HepG2 (cell line): Measurements from ENCODE around the gene SMAD3. TPM values are rescaled to one million over a fixed set of nuclear protein-coding genes. Genes with fewer than 3 reads are reported as not detected.

Experiments used
- ASH2L ChIP-seq: fragments of 300-600, 200-600 bp; sonication (generic); IDR thresholded peaks from 2 replicates; pipeline ENCODE4 v1.7.0; 2017; ENCODE audit warnings: low read depth, mild to moderate bottlenecking, moderate library complexity, mixed read lengths, low read length; ENCODE audit not compliant: insufficient read length
- ATF7-NPFF ChIP-seq: sonication (generic); formaldehyde crosslinking; IDR thresholded peaks from 2 replicates; pipeline ENCODE4 v1.8.1; 2023; ENCODE audit warnings: mild to moderate bottlenecking, low read depth, missing genetic modification reagents, moderate library complexity
- CAMTA2 ChIP-seq: sonication (generic); formaldehyde crosslinking; IDR thresholded peaks from 2 replicates; pipeline ENCODE4 v1.4.0; 2020; ENCODE audit warnings: mild to moderate bottlenecking, missing genetic modification reagents, borderline replicate concordance
- CREM ChIP-seq, 2 experiments: sonication (generic) in 1 of 2; formaldehyde crosslinking in 1 of 2; IDR thresholded peaks; 2 replicates each; pipeline versions ENCODE4 v1.4.0 to v1.6.1; 2016 to 2020; ENCODE audit warnings: antibody characterized with exemption in 1 of 2, mild to moderate bottlenecking in 1 of 2, missing genetic modification reagents in 1 of 2
- HNRNPLL ChIP-seq: fragments of 200-400 bp; formaldehyde crosslinking; IDR thresholded peaks from 2 replicates; pipeline ENCODE4 v1.6.1; 2017; ENCODE audit warnings: mild to moderate bottlenecking, low read depth, low read length; ENCODE audit not compliant: poor library complexity, severe bottlenecking
- NCOA2 ChIP-seq: sonication (generic); formaldehyde crosslinking; IDR thresholded peaks from 2 replicates; pipeline ENCODE4 v1.8.0; 2022; ENCODE audit warnings: inconsistent platforms
- NONO ChIP-seq, 2 experiments: fragments of 450-650 bp in 1 of 2; sonication (generic) in 1 of 2; formaldehyde crosslinking in 1 of 2; IDR thresholded peaks in 1 of 2; conservative IDR thresholded peaks in 1 of 2; 2 replicates each; pipeline versions ENCODE4 v1.6.1 to v1.8.0; 2017 to 2022; ENCODE audit warnings: mild to moderate bottlenecking in 1 of 2, missing genetic modification reagents in 1 of 2, moderate library complexity in 1 of 2
- POLR2AphosphoS2 ChIP-seq: IDR thresholded peaks from 2 replicates; pipeline ENCODE4 v1.6.1; 2011; ENCODE audit warnings: low read depth, low read length, improper control_type of control experiment
- SRY ChIP-seq: sonication (generic); formaldehyde crosslinking; IDR thresholded peaks from 2 replicates; pipeline ENCODE4 v1.8.0; 2022; ENCODE audit warnings: mild to moderate bottlenecking, missing genetic modification reagents
- TFDP2 ChIP-seq: sonication (generic); formaldehyde crosslinking; IDR thresholded peaks from 2 replicates; pipeline ENCODE4 v1.4.0; 2020; ENCODE audit warnings: missing genetic modification reagents
- UBTF ChIP-seq: sonication (generic); formaldehyde crosslinking; IDR thresholded peaks from 2 replicates; pipeline ENCODE4 v1.4.0; 2020; ENCODE audit warnings: mild to moderate bottlenecking, missing genetic modification reagents
- ZNF329 ChIP-seq: sonication (generic); formaldehyde crosslinking; IDR thresholded peaks from 2 replicates; pipeline ENCODE4 v1.9.0; 2021; ENCODE audit warnings: low read depth, mild to moderate bottlenecking, missing genetic modification reagents
- ZNF484 ChIP-seq: sonication (generic); formaldehyde crosslinking; IDR thresholded peaks from 2 replicates; pipeline ENCODE4 v1.5.1; 2020; ENCODE audit warnings: mild to moderate bottlenecking, low read depth, missing genetic modification reagents, borderline replicate concordance
- ZNF569 ChIP-seq: sonication (generic); formaldehyde crosslinking; IDR thresholded peaks from 2 replicates; pipeline ENCODE4 v1.5.0; 2020; ENCODE audit warnings: mild to moderate bottlenecking, missing genetic modification reagents, moderate library complexity, borderline replicate concordance
- ZNF800 ChIP-seq: sonication (generic); formaldehyde crosslinking; IDR thresholded peaks from 2 replicates; pipeline ENCODE4 v1.4.0; 2020; ENCODE audit warnings: missing genetic modification reagents
- polyA plus RNA-seq, 8 experiments: library from polyadenylated mRNA; depleted of rRNA in 3 of 8; stranded (reverse) in 7 of 8; unstranded in 1 of 8; fragments of >200 nt; fragmentation: Illumina TruSeq in 4 of 8; extraction: Trizol in 4 of 8; gene quantifications; 2 replicates each; pipeline versions ENCODE4 v1.2.1 to v1.2.3, GENCODE V29; 2011 to 2016; ENCODE audit warnings: low read depth in 4 of 8, missing spikeins in 1 of 8, mixed read lengths in 1 of 8; ENCODE audit not compliant: insufficient read depth in 1 of 8
- total RNA-seq, 5 experiments: library from RNA; depleted of rRNA; stranded (reverse); fragments of >200 nt; fragmentation: Illumina TruSeq; extraction: Trizol; gene quantifications; 2 replicates each; pipeline ENCODE4 v1.2.3, GENCODE V29; 2016; ENCODE audit warnings: low read depth in 1 of 5
- TF ChIP-seq, protein P1 (sequence below): sonication (generic); formaldehyde crosslinking; IDR thresholded peaks from 2 replicates; pipeline ENCODE4 v1.4.0; 2020; ENCODE audit warnings: missing genetic modification reagents, mild to moderate bottlenecking, borderline replicate concordance
- TF ChIP-seq, protein P2 (sequence below): sonication (generic); formaldehyde crosslinking; IDR thresholded peaks from 2 replicates; pipeline ENCODE4 v1.5.0; 2020; ENCODE audit warnings: mild to moderate bottlenecking, low read depth, missing genetic modification reagents, borderline replicate concordance

Gene SMAD3
- total and polyA plus RNA-seq, 2 of the 13 experiments (the other 11 are each of a cell fraction or from before 2014, with no cell fraction given) = 8.6 to 56.3 TPM

- TF ChIP-seq ZNF800 (CRISPR knock-in tag) (no peak), CREM (IDR thresholded peaks at IDR 0.05) (peak; percentile 76), CREM (CRISPR knock-in tag; IDR thresholded peaks at IDR 0.05) (no peak), ATF7-NPFF (CRISPR knock-in tag) (no peak; the same call in none of the 2 replicates), SRY (CRISPR knock-in tag) (no peak), ASH2L (peak; percentile 100), HNRNPLL (no peak), POLR2AphosphoS2 (no peak), NONO (IDR thresholded peaks at IDR 0.05) (no peak), NONO (CRISPR knock-in tag; conservative IDR thresholded peaks at IDR 0.05) (no peak), ZNF329 (no peak), CAMTA2 (CRISPR knock-in tag) (no peak), TFDP2 (CRISPR knock-in tag) (no peak), UBTF (CRISPR knock-in tag) (peak; percentile 71), NCOA2 (CRISPR knock-in tag) (peak; percentile 84), ZNF569 (no peak), ZNF484 (CRISPR knock-in tag) (no peak)
- TF ChIP-seq, protein P1, sequence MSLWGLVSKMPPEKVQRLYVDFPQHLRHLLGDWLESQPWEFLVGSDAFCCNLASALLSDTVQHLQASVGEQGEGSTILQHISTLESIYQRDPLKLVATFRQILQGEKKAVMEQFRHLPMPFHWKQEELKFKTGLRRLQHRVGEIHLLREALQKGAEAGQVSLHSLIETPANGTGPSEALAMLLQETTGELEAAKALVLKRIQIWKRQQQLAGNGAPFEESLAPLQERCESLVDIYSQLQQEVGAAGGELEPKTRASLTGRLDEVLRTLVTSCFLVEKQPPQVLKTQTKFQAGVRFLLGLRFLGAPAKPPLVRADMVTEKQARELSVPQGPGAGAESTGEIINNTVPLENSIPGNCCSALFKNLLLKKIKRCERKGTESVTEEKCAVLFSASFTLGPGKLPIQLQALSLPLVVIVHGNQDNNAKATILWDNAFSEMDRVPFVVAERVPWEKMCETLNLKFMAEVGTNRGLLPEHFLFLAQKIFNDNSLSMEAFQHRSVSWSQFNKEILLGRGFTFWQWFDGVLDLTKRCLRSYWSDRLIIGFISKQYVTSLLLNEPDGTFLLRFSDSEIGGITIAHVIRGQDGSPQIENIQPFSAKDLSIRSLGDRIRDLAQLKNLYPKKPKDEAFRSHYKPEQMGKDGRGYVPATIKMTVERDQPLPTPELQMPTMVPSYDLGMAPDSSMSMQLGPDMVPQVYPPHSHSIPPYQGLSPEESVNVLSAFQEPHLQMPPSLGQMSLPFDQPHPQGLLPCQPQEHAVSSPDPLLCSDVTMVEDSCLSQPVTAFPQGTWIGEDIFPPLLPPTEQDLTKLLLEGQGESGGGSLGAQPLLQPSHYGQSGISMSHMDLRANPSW (CRISPR knock-in tag) = peak; percentile 83; the same call in 1 of the 2 replicates
- TF ChIP-seq, protein P2, sequence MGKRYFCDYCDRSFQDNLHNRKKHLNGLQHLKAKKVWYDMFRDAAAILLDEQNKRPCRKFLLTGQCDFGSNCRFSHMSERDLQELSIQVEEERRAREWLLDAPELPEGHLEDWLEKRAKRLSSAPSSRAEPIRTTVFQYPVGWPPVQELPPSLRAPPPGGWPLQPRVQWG = no peak
Measured at GRCh38 chr15:67048281-67049279, 16.8 kb upstream of the SMAD3 start (continued).
